GM12864 (cell line): ENCODE results near the gene LAT.
"Not testable (repeated sequence)": the region's sequence is repeated elsewhere in the genome, so short reads cannot be mapped to it uniquely, and the experiment has no call there.

Source experiments
- DNase-seq: peaks from one replicate; pipeline ENCODE4 v3.0.0-alpha.2; 2011; ENCODE audit warnings: low read depth
- H3K4me3 ChIP-seq: 2 replicates; pipeline ENCODE4 v1.5.1; 2011; ENCODE audit warnings: mild to moderate bottlenecking, low read depth, low read length, control low read depth
- TF ChIP-seq, protein P1 (sequence below): IDR thresholded peaks from 2 replicates; pipeline ENCODE4 v1.5.1; 2011; ENCODE audit warnings: low read depth, mild to moderate bottlenecking, moderate library complexity, low read length, control low read depth, inconsistent platforms; ENCODE audit errors: missing control alignments

LAT gene

GRCh38 chr16:28989363-28989762, 4.5 kb downstream of the LAT start:
- TF ChIP-seq, protein P1, sequence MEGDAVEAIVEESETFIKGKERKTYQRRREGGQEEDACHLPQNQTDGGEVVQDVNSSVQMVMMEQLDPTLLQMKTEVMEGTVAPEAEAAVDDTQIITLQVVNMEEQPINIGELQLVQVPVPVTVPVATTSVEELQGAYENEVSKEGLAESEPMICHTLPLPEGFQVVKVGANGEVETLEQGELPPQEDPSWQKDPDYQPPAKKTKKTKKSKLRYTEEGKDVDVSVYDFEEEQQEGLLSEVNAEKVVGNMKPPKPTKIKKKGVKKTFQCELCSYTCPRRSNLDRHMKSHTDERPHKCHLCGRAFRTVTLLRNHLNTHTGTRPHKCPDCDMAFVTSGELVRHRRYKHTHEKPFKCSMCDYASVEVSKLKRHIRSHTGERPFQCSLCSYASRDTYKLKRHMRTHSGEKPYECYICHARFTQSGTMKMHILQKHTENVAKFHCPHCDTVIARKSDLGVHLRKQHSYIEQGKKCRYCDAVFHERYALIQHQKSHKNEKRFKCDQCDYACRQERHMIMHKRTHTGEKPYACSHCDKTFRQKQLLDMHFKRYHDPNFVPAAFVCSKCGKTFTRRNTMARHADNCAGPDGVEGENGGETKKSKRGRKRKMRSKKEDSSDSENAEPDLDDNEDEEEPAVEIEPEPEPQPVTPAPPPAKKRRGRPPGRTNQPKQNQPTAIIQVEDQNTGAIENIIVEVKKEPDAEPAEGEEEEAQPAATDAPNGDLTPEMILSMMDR, result no peak
- no peak overlapping the region for H3K4me3 ChIP-seq
- DNase-seq, result no peak

DNA sequence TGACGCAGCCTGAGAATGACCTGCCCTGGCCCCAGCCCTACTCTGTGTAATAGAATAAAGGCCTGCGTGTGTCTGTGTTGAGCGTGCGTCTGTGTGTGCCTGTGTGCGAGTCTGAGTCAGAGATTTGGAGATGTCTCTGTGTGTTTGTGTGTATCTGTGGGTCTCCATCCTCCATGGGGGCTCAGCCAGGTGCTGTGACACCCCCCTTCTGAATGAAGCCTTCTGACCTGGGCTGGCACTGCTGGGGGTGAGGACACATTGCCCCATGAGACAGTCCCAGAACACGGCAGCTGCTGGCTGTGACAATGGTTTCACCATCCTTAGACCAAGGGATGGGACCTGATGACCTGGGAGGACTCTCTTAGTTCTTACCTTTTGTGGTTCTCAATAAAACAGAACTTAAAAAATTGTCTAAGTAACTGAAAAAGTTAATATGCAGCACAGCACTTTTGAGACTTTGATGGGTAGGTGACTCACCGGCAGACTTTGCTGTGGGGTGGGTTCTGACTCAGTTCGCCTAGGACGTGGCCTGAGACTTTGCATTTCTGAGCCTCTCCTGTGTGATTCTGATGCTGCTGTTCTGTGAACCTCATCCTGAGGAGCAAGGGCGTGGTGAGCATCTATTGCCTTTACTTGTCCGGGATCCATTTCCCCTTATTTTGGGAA, 5.7 kb downstream of the LAT start:
- no peak overlapping the region for H3K4me3 ChIP-seq
- TF ChIP-seq, protein P1, result no peak
- DNase-seq, result no peak

DNA sequence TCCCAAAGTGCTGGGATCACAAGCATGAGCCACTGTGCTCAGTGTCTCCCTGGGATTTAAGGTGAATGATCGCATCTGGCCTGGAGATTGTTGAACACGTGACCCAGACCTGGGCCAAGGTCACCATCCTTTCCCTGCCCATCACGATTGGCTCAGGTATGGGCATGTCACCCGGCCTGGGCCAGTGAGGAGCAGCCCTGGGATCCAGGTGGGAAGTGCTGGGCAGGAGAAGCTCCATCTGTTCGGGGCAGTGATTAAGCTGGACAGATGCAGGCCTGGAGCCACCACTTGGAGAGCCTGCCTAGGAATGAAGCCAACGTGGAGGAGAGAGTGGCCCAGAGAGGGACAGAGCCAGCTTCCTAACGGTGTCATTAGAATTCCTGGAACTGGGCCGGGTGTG, 6.8 kb downstream of the LAT start:
- TF ChIP-seq, protein P1, result no peak
- H3K4me3 ChIP-seq, result no peak overlapping the region
- DNase-seq, result no peak

DNA sequence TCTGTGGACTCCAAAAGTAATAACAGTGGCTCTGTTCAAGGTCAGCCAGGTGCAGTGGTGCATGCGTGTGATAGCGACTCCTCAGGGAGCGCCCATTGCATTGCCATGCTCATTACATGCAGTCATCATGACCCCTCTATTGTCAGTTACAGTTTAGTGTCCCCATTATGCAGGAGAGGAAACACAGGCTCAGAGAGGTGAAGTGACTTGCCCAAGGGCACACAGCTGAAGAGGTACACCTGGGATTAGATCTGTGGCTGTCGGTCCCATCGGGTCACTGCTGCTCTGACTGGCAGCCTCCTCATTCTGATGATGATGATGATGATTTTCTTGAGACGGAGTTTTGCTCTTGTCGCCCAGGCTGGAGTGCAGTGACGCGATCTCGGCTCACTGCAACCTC, 7.6 kb downstream of the LAT start:
- TF ChIP-seq, protein P1, result no peak
- no peak overlapping the region for H3K4me3 ChIP-seq
- no peak for DNase-seq

DNA sequence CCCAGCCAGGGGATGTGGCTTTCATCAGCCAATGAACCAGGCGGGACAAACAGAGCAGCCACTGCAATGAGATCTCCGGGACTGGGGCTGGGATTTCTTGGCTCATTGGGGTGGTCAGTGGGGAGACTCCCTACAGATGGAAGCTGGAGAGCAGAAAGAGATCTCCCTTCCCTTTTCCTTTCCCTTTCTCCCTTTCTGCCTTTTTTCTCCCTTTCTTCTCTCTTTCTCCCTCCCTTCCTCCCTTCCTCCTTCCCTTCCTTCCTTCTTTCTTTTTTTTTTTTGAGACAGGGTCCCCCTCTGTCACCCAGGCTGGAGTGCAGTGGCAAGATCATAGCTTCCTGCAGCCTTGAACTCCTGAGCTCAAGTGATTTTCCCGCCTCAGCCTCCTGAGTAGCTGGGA, 14.0 kb downstream of the LAT start:
- TF ChIP-seq, protein P1, result no peak
- DNase-seq, result no peak

GRCh38 chr16:28999577-28999976, 14.7 kb downstream of the LAT start:
- TF ChIP-seq, protein P1, result no peak
- H3K4me3 ChIP-seq, result no peak overlapping the region
- no peak for DNase-seq

More for the DNA sequence above, 14.0 kb downstream of the LAT start:
- H3K4me3 ChIP-seq, result no peak overlapping the region

- no peak overlapping the region for H3K4me3 ChIP-seq
- TF ChIP-seq, protein P1, result no peak
- no peak for DNase-seq
Observed at GRCh38 chr16:29000019-29000418, 15.2 kb downstream of the LAT start.

DNA sequence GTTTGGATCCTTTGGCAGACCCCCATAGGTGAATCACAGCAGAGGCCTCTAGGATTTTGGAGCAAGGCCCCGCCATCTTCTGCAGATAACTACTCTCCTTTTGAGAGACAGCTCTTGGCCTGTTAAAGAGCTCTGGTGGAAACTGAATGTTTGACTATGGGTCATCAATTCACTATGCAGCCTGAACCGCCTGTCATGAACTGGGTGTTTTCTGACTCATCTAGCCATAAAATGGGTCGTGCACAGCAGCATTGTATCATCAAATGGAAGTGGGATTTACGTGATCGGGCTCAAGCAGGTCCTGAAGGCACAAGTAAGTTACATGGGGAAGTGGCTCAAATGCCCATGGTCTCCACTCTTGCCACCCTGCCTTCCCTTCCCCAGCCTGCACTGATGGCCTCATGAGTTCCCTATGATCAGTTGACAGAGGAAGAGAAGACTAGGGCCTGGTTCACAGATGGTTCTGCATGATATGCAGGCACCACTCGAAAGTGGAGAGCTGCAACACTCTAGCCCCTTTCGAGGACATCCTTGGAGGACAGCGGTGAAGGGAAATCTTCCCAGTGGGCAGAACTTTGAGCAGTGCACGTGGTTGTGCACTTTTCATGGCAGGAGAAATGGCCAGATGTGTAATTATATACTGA, 19.8 kb downstream of the LAT start:
- DNase-seq, H3K4me3 ChIP-seq: not testable (repeated sequence)
